Upper lobe of left lung (tissue), 4 donors: ENCODE data around the gene RPL39.

Experiments
- CTCF ChIP-seq, 6 experiments: fragments of 450-650 bp in 4 of 6; fragments of 200-600 bp in 2 of 6; sonication (generic) in 2 of 6; IDR thresholded peaks; one replicate each; pipeline ENCODE4 v1.5.1; 2016 to 2019; ENCODE audit warnings: antibody characterized with exemption in 6 of 6
- EP300 ChIP-seq, 4 donors: sonication (generic); formaldehyde crosslinking; IDR thresholded peaks; one replicate each; pipeline ENCODE4 v1.5.1; 2017; ENCODE audit warnings: antibody characterized with exemption in 4 of 4, control low read depth in 2 of 4
- POLR2A ChIP-seq, 4 donors: fragments of 450-650 bp; IDR thresholded peaks; one replicate each; pipeline ENCODE4 v1.5.1; 2016 to 2017; ENCODE audit warnings: antibody characterized with exemption in 4 of 4, mild to moderate bottlenecking in 2 of 4
- POLR2AphosphoS5 ChIP-seq, 2 donors: sonication (generic); formaldehyde crosslinking; IDR thresholded peaks; one replicate each; pipeline ENCODE4 v1.5.1; 2017; ENCODE audit warnings: antibody characterized with exemption in 2 of 2

DNA sequence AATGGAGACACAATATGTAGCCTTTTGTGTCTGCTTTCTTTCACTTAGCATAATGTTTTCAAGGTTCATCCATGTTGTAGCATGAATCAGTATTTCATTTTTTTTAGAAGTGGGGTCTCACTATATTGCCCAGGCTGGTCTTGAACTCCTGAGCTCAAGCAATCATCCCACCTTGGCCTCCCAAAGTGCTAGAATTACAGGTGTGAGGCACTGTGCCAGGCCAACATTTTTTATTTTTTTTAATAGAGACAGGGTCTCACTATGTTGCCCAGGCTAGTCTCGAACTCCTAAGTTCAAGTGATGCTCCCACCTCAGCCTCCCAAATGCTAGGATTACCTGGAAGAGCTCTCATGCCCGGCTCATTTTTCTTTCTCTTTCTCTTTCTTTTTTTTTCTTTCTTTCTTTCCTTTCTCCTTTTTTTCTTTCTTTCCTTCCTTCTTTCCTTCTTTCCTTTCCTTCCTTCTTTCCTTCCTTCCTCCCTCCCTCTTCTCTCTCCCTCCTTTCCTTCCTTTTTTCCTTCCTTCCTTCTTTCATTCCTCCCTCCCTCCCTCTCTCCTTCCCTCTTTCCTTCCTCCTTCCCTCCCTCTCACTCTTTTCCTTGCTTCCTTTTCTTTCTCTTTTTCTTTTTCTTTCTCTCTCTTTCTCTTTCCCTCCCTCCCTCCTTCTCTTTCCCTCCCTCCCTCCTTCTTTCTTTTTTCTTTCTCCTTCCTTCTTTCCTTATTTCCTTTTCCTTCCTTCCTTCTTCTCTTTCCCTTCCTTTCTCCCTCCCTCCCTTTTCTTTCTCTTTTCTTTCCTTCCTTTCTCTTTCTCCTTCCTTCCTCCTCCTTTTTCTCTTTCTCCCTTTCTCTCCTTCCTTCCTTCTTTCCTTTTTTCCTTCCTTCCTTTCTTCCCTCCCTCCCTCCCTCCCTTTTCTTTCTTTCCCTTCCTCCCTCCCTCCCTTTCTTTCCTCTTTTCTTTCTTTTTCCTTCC, 10.1 kb upstream of the RPL39 start:
- no peak for TF ChIP-seq CTCF (IDR thresholded peaks at IDR 0.05)
- TF ChIP-seq EP300 (IDR thresholded peaks at IDR 0.05), result no peak
- TF ChIP-seq POLR2A (IDR thresholded peaks at IDR 0.05), result no peak
- TF ChIP-seq POLR2AphosphoS5 (IDR thresholded peaks at IDR 0.05), result no peak
